Measurements from ENCODE around the gene MROH2B. TPM values are rescaled to one million over a fixed set of nuclear protein-coding genes. Genes with fewer than 3 reads are reported as not detected.

Gene MROH2B
- polyA plus RNA-seq, 1 donor (not counting 4 experiments of a cell fraction or from before 2014, with no cell fraction given): not detected

DNA sequence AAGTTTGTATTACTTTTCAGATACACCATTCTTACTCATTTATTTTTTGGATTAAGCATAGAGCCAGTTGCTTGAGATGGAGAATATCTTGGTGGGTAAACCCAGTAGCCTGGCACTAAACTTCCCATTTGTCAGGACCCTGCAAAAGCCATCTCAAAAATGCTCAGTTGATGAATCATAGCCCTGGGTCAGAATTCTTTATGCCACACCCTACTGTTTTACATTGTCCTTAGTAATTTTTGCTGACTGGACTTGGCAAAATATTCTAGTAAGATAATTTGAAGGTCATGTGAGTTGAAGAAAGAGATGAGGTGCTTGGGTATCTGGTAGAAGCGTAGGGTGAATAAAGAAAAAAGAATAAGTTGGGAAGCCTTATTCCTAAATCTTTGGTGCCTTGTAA lies 111.1 kb downstream of the MROH2B start:
- Histone ChIP-seq H3K9me3 (ENCODE audit: control insufficient read depth, low read depth, low read length) (peaks cover 2% of the 10 kb centered on the region), H3K79me2 (ENCODE audit: control insufficient read depth, insufficient read depth, low read length) (no peaks in the 10 kb centered on the region), H3K4me3 (ENCODE audit: control insufficient read depth in 2 of 3, extremely low read depth in 1 of 3, insufficient read depth in 2 of 3, low read depth in 1 of 3, low read length in 3 of 3) (no peak overlapping the region), H2AFZ (ENCODE audit: control insufficient read depth, low read length) (no peak overlapping the region), H3K9me1 (ENCODE audit: control insufficient read depth, extremely low read depth, insufficient read depth, low read length) (no peaks in the 10 kb centered on the region), H4K20me1 (ENCODE audit: control insufficient read depth, extremely low read depth, insufficient read depth, low read length) (no peaks in the 10 kb centered on the region), H3K27ac (ENCODE audit: control insufficient read depth, insufficient read depth, low read length) (no peak overlapping the region), H3K4me1 (ENCODE audit: control insufficient read depth, extremely low read depth, insufficient read depth, low read length) (no peaks in the 10 kb centered on the region), H3K36me3 (ENCODE audit: control insufficient read depth in 2 of 2, extremely low read depth in 1 of 2, insufficient read depth in 2 of 2, low read length in 2 of 2) (no peaks in the 10 kb centered on the region), H3K27me3 (ENCODE audit: control insufficient read depth, extremely low read depth, insufficient read depth, low read length) (no peaks in the 10 kb centered on the region), H3K4me2 (ENCODE audit: control insufficient read depth, extremely low read depth, insufficient read depth, low read depth, low read length) (no peak overlapping the region), H3K9ac (ENCODE audit: control insufficient read depth, extremely low read depth, insufficient read depth, low read length) (no peak overlapping the region)
- DNase-seq (ENCODE audit: low read depth, low spot score) (no peak), FAIRE-seq (no peak)
- no peak for TF ChIP-seq CTCF (optimal IDR thresholded peaks at IDR 0.05 in 1 of 3, IDR thresholded peaks at IDR 0.05 in 1 of 3, conservative IDR thresholded peaks at IDR 0.05 in 1 of 3; ENCODE audit: extremely low read depth in 1 of 3, insufficient read depth in 2 of 3, low read length in 3 of 3)
- TF ChIP-seq EZH2 (IDR thresholded peaks at IDR 0.05; ENCODE audit: low read length): no peak
- dilution Hi-C loops (cut with MboI; ENCODE audit: extremely low pct_ligation_motif_present, low sequenced_read_pairs): no loop called here

- Histone ChIP-seq H4K20me1 (ENCODE audit: control insufficient read depth, extremely low read depth, insufficient read depth, low read length) (no peaks in the 10 kb centered on the region), H3K79me2 (ENCODE audit: control insufficient read depth, insufficient read depth, low read length) (no peaks in the 10 kb centered on the region), H3K36me3 (ENCODE audit: control insufficient read depth in 2 of 2, extremely low read depth in 1 of 2, insufficient read depth in 2 of 2, low read length in 2 of 2) (no peaks in the 10 kb centered on the region), H3K4me3 (ENCODE audit: control insufficient read depth in 2 of 3, extremely low read depth in 1 of 3, insufficient read depth in 2 of 3, low read depth in 1 of 3, low read length in 3 of 3) (no peak overlapping the region), H3K4me2 (ENCODE audit: control insufficient read depth, extremely low read depth, insufficient read depth, low read depth, low read length) (no peak overlapping the region), H3K27me3 (ENCODE audit: control insufficient read depth, extremely low read depth, insufficient read depth, low read length) (no peaks in the 10 kb centered on the region), H3K9ac (ENCODE audit: control insufficient read depth, extremely low read depth, insufficient read depth, low read length) (no peak overlapping the region), H2AFZ (ENCODE audit: control insufficient read depth, low read length) (no peak overlapping the region), H3K9me3 (ENCODE audit: control insufficient read depth, low read depth, low read length) (peaks cover 2% of the 10 kb centered on the region), H3K9me1 (ENCODE audit: control insufficient read depth, extremely low read depth, insufficient read depth, low read length) (no peaks in the 10 kb centered on the region), H3K4me1 (ENCODE audit: control insufficient read depth, extremely low read depth, insufficient read depth, low read length) (no peaks in the 10 kb centered on the region), H3K27ac (ENCODE audit: control insufficient read depth, insufficient read depth, low read length) (no peak overlapping the region)
- DNase-seq (ENCODE audit: low read depth, low spot score) (no peak), FAIRE-seq (no peak)
- dilution Hi-C loops (cut with MboI; ENCODE audit: extremely low pct_ligation_motif_present, low sequenced_read_pairs): no loop called here
- TF ChIP-seq EZH2 (IDR thresholded peaks at IDR 0.05; ENCODE audit: low read length) (no peak), CTCF (optimal IDR thresholded peaks at IDR 0.05 in 1 of 3, IDR thresholded peaks at IDR 0.05 in 1 of 3, conservative IDR thresholded peaks at IDR 0.05 in 1 of 3; ENCODE audit: extremely low read depth in 1 of 3, insufficient read depth in 2 of 3, low read length in 3 of 3) (no peak)
Observed at GRCh38 chr5:40958811-40959210, 112.3 kb downstream of the MROH2B start.
